GM12878 (cell line): ENCODE results near the gene METTL8.

Source experiments
- CEBPB ChIP-seq, 2 experiments: fragments of 150-350 bp in 1 of 2; IDR thresholded peaks; 2 replicates each; pipeline ENCODE4 v1.6.1; 2012 to 2014; ENCODE audit warnings: low read depth in 2 of 2, low read length in 2 of 2, borderline replicate concordance in 1 of 2, inconsistent platforms in 1 of 2
- HDAC2 ChIP-seq: fragments of 200-600 bp; sonication (generic); IDR thresholded peaks from 2 replicates; pipeline ENCODE4 v1.6.1; 2017
- HDAC6 ChIP-seq: fragments of 200-600 bp; sonication (generic); IDR thresholded peaks from one replicate; pipeline ENCODE4 v1.8.0; 2017; ENCODE audit warnings: antibody characterized with exemption; ENCODE audit not compliant: unreplicated experiment
- MXI1 ChIP-seq: fragments of 150-350 bp; IDR thresholded peaks from 2 replicates; pipeline ENCODE4 v1.6.1; 2011; ENCODE audit warnings: low read depth, mild to moderate bottlenecking, inconsistent platforms, low read length, improper control_type of control experiment
- NR2C2 ChIP-seq: IDR thresholded peaks from 2 replicates; pipeline ENCODE4 v1.6.1; 2011; ENCODE audit warnings: borderline replicate concordance, low read depth; ENCODE audit not compliant: control insufficient read depth, insufficient read length
- PBX3 ChIP-seq: IDR thresholded peaks from 2 replicates; pipeline ENCODE4 v1.6.1; 2011; ENCODE audit warnings: mild to moderate bottlenecking, low read depth, low read length, moderate library complexity; ENCODE audit not compliant: insufficient replicate concordance
- POLR2A ChIP-seq: IDR thresholded peaks from 2 replicates; pipeline ENCODE4 v1.6.1; 2011; ENCODE audit warnings: low read depth, mild to moderate bottlenecking, low read length
- RFX5 ChIP-seq: IDR thresholded peaks from 2 replicates; pipeline ENCODE4 v1.6.1; 2011; ENCODE audit warnings: low read depth, low read length, improper control_type of control experiment
- STAT1 ChIP-seq: fragments of 450-650 bp; conservative IDR thresholded peaks from 2 replicates; pipeline ENCODE4 v1.6.1; 2014; ENCODE audit warnings: antibody characterized with exemption, mild to moderate bottlenecking
- SUPT20H ChIP-seq: IDR thresholded peaks from 2 replicates; pipeline ENCODE4 v1.6.1; 2011; ENCODE audit warnings: low read depth, mild to moderate bottlenecking, low read length, moderate library complexity, borderline replicate concordance; ENCODE audit not compliant: control insufficient read depth
- TAF1 ChIP-seq: IDR thresholded peaks from 2 replicates; pipeline ENCODE4 v1.6.1; 2011; ENCODE audit warnings: mild to moderate bottlenecking, low read depth, low read length, borderline replicate concordance
- ZNF217 ChIP-seq: fragments of 450-650 bp; IDR thresholded peaks from 2 replicates; pipeline ENCODE4 v1.6.1; 2017; ENCODE audit warnings: antibody characterized with exemption, mild to moderate bottlenecking
- TF ChIP-seq, protein P1 (sequence below), 3 experiments: IDR thresholded peaks in 2 of 3; conservative IDR thresholded peaks in 1 of 3; 2 replicates each; pipeline ENCODE4 v1.5.1; 2011; ENCODE audit warnings: low read depth in 3 of 3, low read length in 3 of 3, mild to moderate bottlenecking in 3 of 3, control low read depth in 2 of 3, moderate library complexity in 2 of 3, inconsistent platforms in 1 of 3, mixed read lengths in 1 of 3; ENCODE audit not compliant: control insufficient read depth in 2 of 3, insufficient read depth in 1 of 3; ENCODE audit errors: extremely low read depth in 1 of 3

DNA sequence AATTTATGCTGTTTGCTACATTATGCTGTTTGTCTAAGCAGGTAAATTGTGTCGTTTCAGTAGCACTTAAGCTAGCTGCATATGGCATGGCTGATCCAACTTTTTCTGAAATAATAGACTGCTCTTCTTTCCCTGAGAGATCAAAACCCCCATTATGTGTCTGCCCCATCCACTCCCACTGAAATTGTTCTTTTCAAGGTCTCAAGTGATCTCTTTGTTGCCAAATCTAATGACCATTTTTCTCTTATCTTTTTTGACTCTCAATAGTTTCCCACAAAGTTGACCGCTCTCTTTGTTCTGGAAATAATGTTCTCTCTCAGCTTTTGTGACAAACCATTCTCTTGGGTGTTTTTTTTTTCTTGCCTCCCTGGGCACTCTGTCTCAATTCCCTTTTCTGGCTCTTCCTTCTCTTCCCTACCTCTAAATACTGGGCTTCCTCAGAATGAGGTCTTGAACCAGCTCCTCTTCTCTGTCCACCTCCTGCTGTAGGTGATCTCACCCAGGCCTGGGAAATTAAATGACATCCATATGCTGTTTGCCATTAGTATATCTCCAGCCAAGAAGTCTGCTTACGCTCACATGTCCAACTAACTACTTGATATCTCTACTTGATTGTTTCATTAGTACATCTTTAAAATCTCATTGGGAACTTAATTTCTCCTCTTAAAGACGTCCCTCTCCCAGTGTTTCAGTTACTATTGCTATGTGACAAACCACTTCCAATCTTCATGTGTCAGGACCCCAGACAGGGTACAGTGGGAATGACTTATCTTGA, 165.7 kb downstream of the METTL8 start:
- no peak for TF ChIP-seq PBX3
- TF ChIP-seq, protein P1, sequence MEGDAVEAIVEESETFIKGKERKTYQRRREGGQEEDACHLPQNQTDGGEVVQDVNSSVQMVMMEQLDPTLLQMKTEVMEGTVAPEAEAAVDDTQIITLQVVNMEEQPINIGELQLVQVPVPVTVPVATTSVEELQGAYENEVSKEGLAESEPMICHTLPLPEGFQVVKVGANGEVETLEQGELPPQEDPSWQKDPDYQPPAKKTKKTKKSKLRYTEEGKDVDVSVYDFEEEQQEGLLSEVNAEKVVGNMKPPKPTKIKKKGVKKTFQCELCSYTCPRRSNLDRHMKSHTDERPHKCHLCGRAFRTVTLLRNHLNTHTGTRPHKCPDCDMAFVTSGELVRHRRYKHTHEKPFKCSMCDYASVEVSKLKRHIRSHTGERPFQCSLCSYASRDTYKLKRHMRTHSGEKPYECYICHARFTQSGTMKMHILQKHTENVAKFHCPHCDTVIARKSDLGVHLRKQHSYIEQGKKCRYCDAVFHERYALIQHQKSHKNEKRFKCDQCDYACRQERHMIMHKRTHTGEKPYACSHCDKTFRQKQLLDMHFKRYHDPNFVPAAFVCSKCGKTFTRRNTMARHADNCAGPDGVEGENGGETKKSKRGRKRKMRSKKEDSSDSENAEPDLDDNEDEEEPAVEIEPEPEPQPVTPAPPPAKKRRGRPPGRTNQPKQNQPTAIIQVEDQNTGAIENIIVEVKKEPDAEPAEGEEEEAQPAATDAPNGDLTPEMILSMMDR (IDR thresholded peaks at IDR 0.05 in 2 of 3, conservative IDR thresholded peaks at IDR 0.05 in 1 of 3; ENCODE audit: control insufficient read depth in 2 of 3, extremely low read depth in 1 of 3, insufficient read depth in 1 of 3, low read depth in 3 of 3, low read length in 3 of 3): no peak
- no peak for TF ChIP-seq NR2C2
- no peak for TF ChIP-seq POLR2A
- no peak for TF ChIP-seq MXI1
- no peak for TF ChIP-seq TAF1
- TF ChIP-seq HDAC2: no peak
- TF ChIP-seq SUPT20H: no peak
- no peak for TF ChIP-seq ZNF217
- TF ChIP-seq CEBPB (IDR thresholded peaks at IDR 0.05; ENCODE audit: borderline replicate concordance in 1 of 2, low read depth in 2 of 2, low read length in 2 of 2): no peak
- no peak for TF ChIP-seq RFX5
- TF ChIP-seq STAT1: no peak
- TF ChIP-seq HDAC6: no peak
